ENCODE results near the gene SFXN4.

DNA sequence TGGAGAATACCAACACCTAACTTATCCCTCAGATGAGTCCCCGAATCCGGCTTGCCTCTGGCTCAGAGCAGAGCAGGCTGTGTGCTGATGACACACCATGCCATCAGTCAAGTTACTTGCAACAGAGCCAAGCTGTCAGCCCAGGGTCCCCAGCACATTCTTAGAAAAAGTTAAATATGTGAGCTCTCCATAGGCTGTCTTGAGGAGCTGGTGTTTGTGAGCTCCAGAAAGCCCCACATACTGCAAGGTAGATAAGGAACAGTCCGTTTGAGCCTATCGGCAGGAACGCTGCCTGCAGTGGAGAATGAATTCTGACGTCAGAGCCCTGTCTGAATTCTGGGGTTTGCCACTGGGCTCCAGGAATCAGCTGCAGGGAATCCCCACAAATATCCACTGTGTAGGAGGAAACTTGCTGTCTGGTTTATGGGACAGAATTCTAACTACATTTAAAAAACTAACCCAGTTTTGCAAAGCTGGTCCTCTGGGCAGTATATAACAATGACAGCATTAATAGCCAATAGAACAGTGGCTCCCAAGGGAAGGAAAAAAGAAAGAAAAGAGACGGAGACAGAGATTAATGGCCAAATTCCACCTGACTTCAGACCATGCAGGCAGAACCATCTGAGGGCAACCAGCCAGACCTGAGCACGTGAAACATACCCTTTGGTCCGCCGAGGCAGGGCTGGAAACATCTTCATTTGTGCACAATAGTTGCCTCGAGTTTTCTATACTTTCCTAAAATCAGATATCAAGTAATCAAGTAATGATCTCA is 3.6 kb downstream of the SFXN4 start:
- no peak for TF ChIP-seq EZH2phosphoT487 (IDR thresholded peaks at IDR 0.05; ENCODE audit: insufficient read depth, low read depth)
- TF ChIP-seq EZH2 (IDR thresholded peaks at IDR 0.05; ENCODE audit: insufficient read depth, poor library complexity, severe bottlenecking): no peak
